CD4-positive, alpha-beta T cell (primary cell): ENCODE results near the gene CYP27A1. TPM values are rescaled to one million over a fixed set of nuclear protein-coding genes. Genes with fewer than 3 reads are reported as not detected.

ENCODE experiments used
- ATAC-seq: fragments of 200-7000 bp; cut with Tn5 transposase; one replicate; pipeline ENCODE4 v1.10.0; 2022; ENCODE audit warnings: mild to moderate bottlenecking; ENCODE audit not compliant: poor library complexity
- CTCF ChIA-PET: fragments of 350-600 bp; sonication (Branson Sonifier 250); formaldehyde crosslinking; loops from one replicate; lab custom pipeline; 2021; ENCODE audit warnings: antibody characterized with exemption, inconsistent platforms; lab: Charles Lee
- POLR2A ChIA-PET: fragments of 350-600 bp; sonication (Branson Sonifier 250); formaldehyde crosslinking; loops from one replicate; lab custom pipeline; 2021; ENCODE audit warnings: antibody characterized with exemption, inconsistent platforms; lab: Charles Lee
- DNase-seq, 14 experiments: peaks; one replicate each; pipeline ENCODE4 v3.0.0-alpha.2; 2013 to 2020; ENCODE audit warnings: mixed read lengths in 2 of 14
- H3K27ac ChIP-seq, 2 donors: one replicate each; pipeline versions ENCODE4 v1.5.1 to v1.7.0; 2013; ENCODE audit warnings: low read length in 2 of 2, low read depth in 1 of 2, mild to moderate bottlenecking in 1 of 2
- H3K27me3 ChIP-seq, 2 experiments: 1 replicate in 1 of 2; 2 replicates in 1 of 2; pipeline versions ENCODE4 v1.6.1 to v1.7.0; 2013; ENCODE audit warnings: low read length in 2 of 2, control low read depth in 1 of 2, mild to moderate bottlenecking in 1 of 2, moderate library complexity in 1 of 2; ENCODE audit not compliant: insufficient read depth in 2 of 2, control insufficient read depth in 1 of 2
- H3K36me3 ChIP-seq: one replicate; pipeline ENCODE4 v1.6.1; 2013; ENCODE audit warnings: low read length, control low read depth; ENCODE audit not compliant: insufficient read depth
- H3K4me1 ChIP-seq: one replicate; pipeline ENCODE4 v1.6.1; 2013; ENCODE audit warnings: low read length, control low read depth; ENCODE audit not compliant: insufficient read depth
- H3K4me3 ChIP-seq: one replicate; pipeline ENCODE4 v1.5.1; 2013; ENCODE audit warnings: mild to moderate bottlenecking, low read length, moderate library complexity
- H3K9me3 ChIP-seq, 2 experiments: 1 replicate in 1 of 2; 2 replicates in 1 of 2; pipeline versions ENCODE4 v1.6.1 to v1.7.0; 2013; ENCODE audit warnings: low read length in 2 of 2, mild to moderate bottlenecking in 2 of 2, control low read depth in 1 of 2, moderate library complexity in 1 of 2; ENCODE audit not compliant: control insufficient read depth in 1 of 2, insufficient read depth in 1 of 2
- H3K27ac Mint-ChIP-seq: one replicate; pipeline ENCODE4 v1.8.0; 2020; ENCODE audit warnings: mixed read lengths
- H3K27me3 Mint-ChIP-seq: one replicate; pipeline ENCODE4 v1.8.0; 2021; ENCODE audit warnings: mixed read lengths
- H3K36me3 Mint-ChIP-seq: one replicate; pipeline ENCODE4 v1.8.0; 2021; ENCODE audit warnings: low read depth, mixed read lengths
- H3K4me1 Mint-ChIP-seq: one replicate; pipeline ENCODE4 v1.8.0; 2021; ENCODE audit warnings: low read depth, mixed read lengths
- H3K4me3 Mint-ChIP-seq: one replicate; pipeline ENCODE4 v1.8.0; 2020; ENCODE audit warnings: mild to moderate bottlenecking, mixed read lengths
- H3K9me3 Mint-ChIP-seq: one replicate; pipeline ENCODE4 v1.8.0; 2020; ENCODE audit warnings: mixed read lengths
- intact Hi-C, 2 experiments: fragments of 100-400 bp; cut with DNase I in 1 of 2; cut with micrococcal nuclease in 1 of 2; formaldehyde crosslinking; loops; one replicate each; pipeline versions ENCODE4 v1.15.1 to v1.9.0; 2023 to 2025; cut with DNase I, micrococcal nuclease
- total RNA-seq, 174 experiments: library from RNA in 2 of 174; stranded (reverse) in 2 of 174; gene quantifications; one replicate each; pipeline ENCODE4 v1.2.3 and lab custom pipeline; 2021 to 2026
- TF ChIP-seq, protein P1 (sequence below): fragments of 200-600 bp; IDR thresholded peaks from one replicate; pipeline ENCODE4 v1.8.0; 2022; ENCODE audit warnings: antibody characterized with exemption, mild to moderate bottlenecking

CYP27A1 gene
- total RNA-seq, 2 experiments from 2014 or later = 0.28 TPM; not detected in 1

DNA sequence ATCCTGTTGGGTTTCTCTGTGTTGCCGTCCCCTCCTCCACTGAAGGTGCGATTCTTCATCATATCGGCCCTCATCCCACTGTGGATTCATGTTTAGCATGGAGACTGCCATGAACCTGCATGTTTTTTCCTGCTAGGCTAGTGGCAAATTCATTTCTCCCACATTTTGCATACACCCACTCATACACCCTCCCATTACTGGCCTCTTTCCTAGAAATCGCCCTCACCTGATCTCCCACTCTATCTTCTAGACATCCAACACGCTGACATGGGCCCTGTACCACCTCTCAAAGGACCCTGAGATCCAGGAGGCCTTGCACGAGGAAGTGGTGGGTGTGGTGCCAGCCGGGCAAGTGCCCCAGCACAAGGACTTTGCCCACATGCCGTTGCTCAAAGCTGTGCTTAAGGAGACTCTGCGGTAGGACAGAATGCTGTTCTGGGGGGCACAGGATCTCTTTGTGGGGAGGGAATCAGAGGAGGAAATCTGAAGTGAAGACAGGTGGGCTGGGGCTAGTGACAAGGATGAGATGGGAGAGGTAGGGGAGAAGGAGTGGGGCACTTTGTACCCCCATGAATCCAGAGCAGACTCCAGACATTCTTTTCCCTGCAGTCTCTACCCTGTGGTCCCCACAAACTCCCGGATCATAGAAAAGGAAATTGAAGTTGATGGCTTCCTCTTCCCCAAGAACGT lies 32.0 kb downstream of the CYP27A1 start:
- ChIA-PET CTCF (no interaction called here), POLR2A (no interaction called here)
- H3K36me3 Mint-ChIP-seq = no peaks in the 10 kb centered on the region
- peaks cover 29% of the 10 kb centered on the region for H3K27me3 Mint-ChIP-seq
- no peaks in the 10 kb centered on the region for H3K4me1 ChIP-seq
- no peaks in the 10 kb centered on the region for H3K4me1 Mint-ChIP-seq
- TF ChIP-seq, protein P1, sequence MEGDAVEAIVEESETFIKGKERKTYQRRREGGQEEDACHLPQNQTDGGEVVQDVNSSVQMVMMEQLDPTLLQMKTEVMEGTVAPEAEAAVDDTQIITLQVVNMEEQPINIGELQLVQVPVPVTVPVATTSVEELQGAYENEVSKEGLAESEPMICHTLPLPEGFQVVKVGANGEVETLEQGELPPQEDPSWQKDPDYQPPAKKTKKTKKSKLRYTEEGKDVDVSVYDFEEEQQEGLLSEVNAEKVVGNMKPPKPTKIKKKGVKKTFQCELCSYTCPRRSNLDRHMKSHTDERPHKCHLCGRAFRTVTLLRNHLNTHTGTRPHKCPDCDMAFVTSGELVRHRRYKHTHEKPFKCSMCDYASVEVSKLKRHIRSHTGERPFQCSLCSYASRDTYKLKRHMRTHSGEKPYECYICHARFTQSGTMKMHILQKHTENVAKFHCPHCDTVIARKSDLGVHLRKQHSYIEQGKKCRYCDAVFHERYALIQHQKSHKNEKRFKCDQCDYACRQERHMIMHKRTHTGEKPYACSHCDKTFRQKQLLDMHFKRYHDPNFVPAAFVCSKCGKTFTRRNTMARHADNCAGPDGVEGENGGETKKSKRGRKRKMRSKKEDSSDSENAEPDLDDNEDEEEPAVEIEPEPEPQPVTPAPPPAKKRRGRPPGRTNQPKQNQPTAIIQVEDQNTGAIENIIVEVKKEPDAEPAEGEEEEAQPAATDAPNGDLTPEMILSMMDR = no peak
- no peaks in the 10 kb centered on the region for H3K9me3 ChIP-seq
- H3K27ac Mint-ChIP-seq = no peak overlapping the region
- ATAC-seq (no peak), DNase-seq (no peak)
- no peaks in the 10 kb centered on the region for H3K9me3 Mint-ChIP-seq
- no peaks in the 10 kb centered on the region for H3K36me3 ChIP-seq
- no peak overlapping the region for H3K4me3 ChIP-seq
- intact Hi-C loops = no loop called here
- no peak overlapping the region for H3K27ac ChIP-seq
- peaks cover 13% of the 10 kb centered on the region in 2 experiments for H3K27me3 ChIP-seq
- H3K4me3 Mint-ChIP-seq = no peak overlapping the region

DNA sequence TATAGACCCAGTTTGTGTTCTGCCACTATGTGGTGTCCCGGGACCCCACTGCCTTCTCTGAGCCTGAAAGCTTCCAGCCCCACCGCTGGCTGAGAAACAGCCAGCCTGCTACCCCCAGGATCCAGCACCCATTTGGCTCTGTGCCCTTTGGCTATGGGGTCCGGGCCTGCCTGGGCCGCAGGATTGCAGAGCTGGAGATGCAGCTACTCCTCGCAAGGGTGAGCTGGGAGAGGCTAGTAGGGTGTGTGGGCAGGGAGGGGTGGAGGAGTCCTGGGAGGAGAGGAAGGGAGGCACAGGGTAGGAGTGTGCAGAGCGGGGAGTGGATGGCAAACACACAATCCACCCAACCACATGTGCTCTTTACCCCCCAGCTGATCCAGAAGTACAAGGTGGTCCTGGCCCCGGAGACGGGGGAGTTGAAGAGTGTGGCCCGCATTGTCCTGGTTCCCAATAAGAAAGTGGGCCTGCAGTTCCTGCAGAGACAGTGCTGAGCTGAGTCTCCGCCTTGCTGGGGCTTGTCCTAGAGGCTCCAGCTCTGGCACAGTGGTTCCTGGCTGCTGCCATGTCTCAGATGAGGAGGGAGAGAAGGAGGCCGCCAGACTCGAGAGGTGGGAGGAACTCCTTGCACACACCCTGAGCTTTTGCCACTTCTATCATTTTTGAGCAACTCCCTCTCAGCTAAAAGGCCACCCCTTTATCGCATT lies 32.7 kb downstream of the CYP27A1 start:
- Mint-ChIP-seq H3K36me3 (no peaks in the 10 kb centered on the region), H3K27ac (no peak overlapping the region), H3K4me1 (no peaks in the 10 kb centered on the region), H3K27me3 (peaks cover 22% of the 10 kb centered on the region), H3K4me3 (no peak overlapping the region), H3K9me3 (no peaks in the 10 kb centered on the region)
- H3K4me3 ChIP-seq = no peak overlapping the region
- no peaks in the 10 kb centered on the region for H3K36me3 ChIP-seq
- H3K9me3 ChIP-seq = no peaks in the 10 kb centered on the region
- no peak for ATAC-seq
- intact Hi-C loops = no loop called here
- H3K27me3 ChIP-seq = peaks cover 7 to 9% of the 10 kb centered on the region in 2 experiments
- no peaks in the 10 kb centered on the region for H3K4me1 ChIP-seq
- no peak for DNase-seq
- TF ChIP-seq, protein P1 = no peak
- CTCF ChIA-PET = no interaction called here
- POLR2A ChIA-PET = no interaction called here
- H3K27ac ChIP-seq = no peak overlapping the region

DNA sequence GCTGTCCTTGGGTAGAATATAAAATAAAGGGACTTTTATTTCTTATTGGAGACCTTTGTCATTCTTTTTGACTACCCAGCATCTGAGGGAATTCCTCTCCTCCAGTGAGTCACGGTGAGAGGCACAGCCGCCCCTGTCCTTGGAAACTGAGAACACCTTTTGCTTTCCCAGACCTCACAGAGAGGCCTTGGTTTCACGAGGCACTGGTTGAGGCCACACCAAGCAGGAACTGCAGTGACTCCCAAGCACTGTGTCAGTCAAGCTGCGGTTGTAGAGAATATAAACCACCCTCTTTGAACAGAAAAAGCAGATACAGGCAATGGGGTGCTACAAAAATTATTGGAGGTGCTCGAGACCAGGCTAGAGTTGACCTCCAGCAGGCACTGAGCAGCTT lies 33.3 kb downstream of the CYP27A1 start:
- TF ChIP-seq, protein P1 = no peak
- POLR2A ChIA-PET = no interaction called here
- intact Hi-C loops = no loop called here
- Mint-ChIP-seq H3K9me3 (no peaks in the 10 kb centered on the region), H3K4me3 (no peak overlapping the region), H3K27ac (no peak overlapping the region), H3K36me3 (no peaks in the 10 kb centered on the region), H3K27me3 (peaks cover 22% of the 10 kb centered on the region), H3K4me1 (no peaks in the 10 kb centered on the region)
- H3K4me3 ChIP-seq = no peak overlapping the region
- no peak overlapping the region for H3K27ac ChIP-seq
- CTCF ChIA-PET = no interaction called here
- DNase-seq (no peak), ATAC-seq (no peak)
- H3K9me3 ChIP-seq = no peaks in the 10 kb centered on the region
- H3K27me3 ChIP-seq = peaks cover 7 to 9% of the 10 kb centered on the region in 2 experiments
- no peaks in the 10 kb centered on the region for H3K4me1 ChIP-seq
- H3K36me3 ChIP-seq = no peaks in the 10 kb centered on the region
